IMR-90 (cell line): ENCODE measurements around the gene MAGEB6B. TPM values are rescaled to one million over a fixed set of nuclear protein-coding genes. Genes with fewer than 3 reads are reported as not detected.

ENCODE experiments used
- ATAC-seq: fragments of 200-7000 bp; cut with Tn5 transposase; 2 replicates; pipeline ENCODE4 v1.9.1; 2020; ENCODE audit warnings: low read depth, mild to moderate bottlenecking, moderate library complexity
- BruUV-seq: library from RNA; stranded (reverse); fragments of 400-500 nt; replicated peaks from 2 replicates; lab custom pipeline; 2021; lab: Mats Ljungman, UMichigan
- CTCF ChIA-PET: fragments of 300-600 bp; formaldehyde crosslinking; extraction: SDS; loops from one replicate; lab custom pipeline; 2021; ENCODE audit warnings: antibody characterized with exemption; lab: Yijun Ruan, JAX
- POLR2A ChIA-PET: fragments of 300-600 bp; sonication (Branson Sonifier 250); formaldehyde crosslinking; loops from one replicate; lab custom pipeline; 2022; ENCODE audit warnings: antibody characterized with exemption; ENCODE audit not compliant: unreplicated experiment; lab: Charles Lee
- DNase-seq: peaks from one replicate; pipeline ENCODE4 v3.0.0; 2013
- H2AFZ ChIP-seq: replicated peaks from 2 replicates; pipeline ENCODE3; 2013; ENCODE audit warnings: low read length, mild to moderate bottlenecking; ENCODE audit not compliant: poor library complexity
- H2AK5ac ChIP-seq: 2 replicates; pipeline ENCODE4 v1.6.1; 2013; ENCODE audit warnings: low read depth, low read length, inconsistent platforms
- H2AK9ac ChIP-seq: replicated peaks from 2 replicates; pipeline ENCODE3; 2013; ENCODE audit warnings: mild to moderate bottlenecking, low read depth, low read length, moderate library complexity; ENCODE audit not compliant: poor library complexity
- H2BK120ac ChIP-seq: 2 replicates; pipeline ENCODE4 v1.6.1; 2013; ENCODE audit warnings: low read depth, low read length, inconsistent platforms
- H2BK15ac ChIP-seq: 3 replicates; pipeline ENCODE4 v1.6.1; 2013; ENCODE audit warnings: low read depth, low read length, inconsistent platforms
- H2BK20ac ChIP-seq: 2 replicates; pipeline ENCODE4 v1.6.1; 2013; ENCODE audit warnings: low read depth, mild to moderate bottlenecking, inconsistent platforms, low read length, moderate library complexity
- H2BK5ac ChIP-seq: 2 replicates; pipeline ENCODE4 v1.6.1; 2013; ENCODE audit warnings: mild to moderate bottlenecking, low read depth, low read length, inconsistent platforms; ENCODE audit not compliant: poor library complexity, severe bottlenecking
- H3K14ac ChIP-seq: replicated peaks from 2 replicates; pipeline ENCODE4 v1.6.1; 2013; ENCODE audit warnings: low read depth, low read length, inconsistent platforms
- H3K18ac ChIP-seq: 2 replicates; pipeline ENCODE4 v1.6.1; 2013; ENCODE audit warnings: low read depth, low read length, control low read depth
- H3K23ac ChIP-seq: 2 replicates; pipeline ENCODE4 v1.6.1; 2013; ENCODE audit warnings: low read depth, low read length, inconsistent platforms
- H3K27ac ChIP-seq: 2 replicates; pipeline ENCODE4 v1.5.1; 2013; ENCODE audit warnings: mild to moderate bottlenecking, control low read depth, low read length; ENCODE audit not compliant: insufficient read depth
- H3K27me3 ChIP-seq: 2 replicates; pipeline ENCODE4 v1.6.1; 2013; ENCODE audit warnings: low read length; ENCODE audit not compliant: control insufficient read depth, insufficient read depth
- H3K36me3 ChIP-seq: 2 replicates; pipeline ENCODE4 v1.6.1; 2013; ENCODE audit warnings: low read length, mixed read lengths; ENCODE audit not compliant: control insufficient read depth, insufficient read depth
- H3K4ac ChIP-seq: 2 replicates; pipeline ENCODE4 v1.6.1; 2013; ENCODE audit warnings: low read depth, low read length, inconsistent platforms
- H3K4me1 ChIP-seq: 2 replicates; pipeline ENCODE4 v1.6.1; 2013; ENCODE audit warnings: low read length, mixed read lengths; ENCODE audit not compliant: control insufficient read depth, insufficient read depth
- H3K4me2 ChIP-seq: 2 replicates; pipeline ENCODE4 v1.6.1; 2013; ENCODE audit warnings: low read depth, mild to moderate bottlenecking, control low read depth, low read length, moderate library complexity
- H3K4me3 ChIP-seq: 2 replicates; pipeline ENCODE4 v1.5.1; 2013; ENCODE audit warnings: low read depth, mild to moderate bottlenecking, control low read depth, low read length, moderate library complexity; ENCODE audit not compliant: insufficient read depth
- H3K56ac ChIP-seq: 2 replicates; pipeline ENCODE4 v1.6.1; 2013; ENCODE audit warnings: low read length, inconsistent platforms; ENCODE audit not compliant: insufficient read depth; ENCODE audit errors: extremely low read depth
- H3K79me1 ChIP-seq, 2 experiments: 2 replicates each; pipeline ENCODE4 v1.6.1; 2013; ENCODE audit warnings: low read length in 2 of 2, inconsistent platforms in 1 of 2, low read depth in 1 of 2
- H3K9ac ChIP-seq: 2 replicates; pipeline ENCODE4 v1.6.1; 2013; ENCODE audit warnings: low read depth, low read length, control low read depth
- H3K9me1 ChIP-seq: 2 replicates; pipeline ENCODE4 v1.6.1; 2013; ENCODE audit warnings: low read length, inconsistent platforms; ENCODE audit not compliant: insufficient read depth
- H3K9me3 ChIP-seq: 2 replicates; pipeline ENCODE4 v1.6.1; 2013; ENCODE audit warnings: low read length; ENCODE audit not compliant: control insufficient read depth, insufficient read depth
- H4K20me1 ChIP-seq: 2 replicates; pipeline ENCODE4 v1.6.1; 2013; ENCODE audit warnings: low read length, inconsistent platforms; ENCODE audit not compliant: insufficient read depth
- H4K5ac ChIP-seq: 2 replicates; pipeline ENCODE4 v1.6.1; 2013; ENCODE audit warnings: mild to moderate bottlenecking, low read depth, low read length, control low read depth
- H4K8ac ChIP-seq, 2 experiments: 2 replicates each; pipeline ENCODE4 v1.6.1; 2013; ENCODE audit warnings: low read depth in 2 of 2, low read length in 2 of 2, control low read depth in 1 of 2, inconsistent platforms in 1 of 2
- H4K91ac ChIP-seq: 2 replicates; pipeline ENCODE4 v1.6.1; 2013; ENCODE audit warnings: low read depth, low read length, inconsistent platforms; ENCODE audit not compliant: insufficient read depth
- BHLHE40 ChIP-seq: fragments of 150-350 bp; IDR thresholded peaks from 2 replicates; pipeline ENCODE4 v1.6.1; 2016; ENCODE audit warnings: mild to moderate bottlenecking, low read depth, low read length
- CEBPB ChIP-seq: IDR thresholded peaks from 2 replicates; pipeline ENCODE4 v1.6.1; 2012; ENCODE audit warnings: low read depth, low read length, improper control_type of control experiment
- CHD1 ChIP-seq: IDR thresholded peaks from 2 replicates; pipeline ENCODE4 v1.6.1; 2012; ENCODE audit warnings: low read depth, low read length, improper control_type of control experiment
- CTCF ChIP-seq: conservative IDR thresholded peaks from 2 replicates; pipeline ENCODE4 v1.5.1; 2012; ENCODE audit warnings: mild to moderate bottlenecking, low read depth, low read length, improper control_type of control experiment
- ELK1 ChIP-seq: fragments of 150-350 bp; IDR thresholded peaks from 2 replicates; pipeline ENCODE4 v1.6.1; 2016; ENCODE audit warnings: low read depth, mild to moderate bottlenecking, low read length, moderate library complexity, borderline replicate concordance
- FOS ChIP-seq: fragments of 150-350 bp; IDR thresholded peaks from 2 replicates; pipeline ENCODE4 v1.6.1; 2016; ENCODE audit warnings: low read depth, low read length
- MAFK ChIP-seq: IDR thresholded peaks from 2 replicates; pipeline ENCODE4 v1.6.1; 2012; ENCODE audit warnings: low read depth, low read length, improper control_type of control experiment
- MAZ ChIP-seq: IDR thresholded peaks from 2 replicates; pipeline ENCODE4 v1.6.1; 2012; ENCODE audit warnings: low read depth, mild to moderate bottlenecking, low read length, improper control_type of control experiment, moderate library complexity, borderline replicate concordance
- MXI1 ChIP-seq: IDR thresholded peaks from 2 replicates; pipeline ENCODE4 v1.6.1; 2012; ENCODE audit warnings: low read depth, mild to moderate bottlenecking, low read length, moderate library complexity, borderline replicate concordance
- NFE2L2 ChIP-seq: fragments of 150-350 bp; IDR thresholded peaks from 2 replicates; pipeline ENCODE4 v1.6.1; 2016; ENCODE audit warnings: low read depth, mild to moderate bottlenecking, low read length
- POLR2A ChIP-seq: IDR thresholded peaks from 2 replicates; pipeline ENCODE4 v1.6.1; 2012; ENCODE audit warnings: mild to moderate bottlenecking, low read depth, low read length
- RAD21 ChIP-seq: IDR thresholded peaks from 2 replicates; pipeline ENCODE4 v1.6.1; 2012; ENCODE audit warnings: low read length, improper control_type of control experiment
- RCOR1 ChIP-seq: IDR thresholded peaks from 2 replicates; pipeline ENCODE4 v1.6.1; 2012; ENCODE audit warnings: mild to moderate bottlenecking, low read length, improper control_type of control experiment; ENCODE audit not compliant: insufficient replicate concordance
- RFX5 ChIP-seq: IDR thresholded peaks from 2 replicates; pipeline ENCODE4 v1.8.0; 2012; ENCODE audit warnings: low read depth, mild to moderate bottlenecking, low read length, moderate library complexity
- SMC3 ChIP-seq: fragments of 150-350 bp; IDR thresholded peaks from 2 replicates; pipeline ENCODE4 v1.6.1; 2016; ENCODE audit warnings: low read depth, mild to moderate bottlenecking, antibody characterized with exemption, low read length, moderate library complexity
- USF2 ChIP-seq: fragments of 150-350 bp; IDR thresholded peaks from 2 replicates; pipeline ENCODE4 v1.6.1; 2017; ENCODE audit warnings: mild to moderate bottlenecking, antibody characterized with exemption, low read length, low read depth
- WGBS, 2 experiments: methylation state at CpG; one replicate each; pipeline versions ENCODE4 v1.1.5 to v1.1.7; 2013; ENCODE audit warnings: missing lambda C conversion rate in 2 of 2; ENCODE audit not compliant: insufficient read length in 1 of 2; ENCODE audit errors: extremely low coverage in 2 of 2; 5-methylcytosine and 5-hydroxymethylcytosine counted together
- dilution Hi-C: fragments of 300-500 bp; cut with HindIII; formaldehyde crosslinking; loops from one replicate; pipeline ENCODE4 v1.14.3; 2018; ENCODE audit warnings: low sequenced_read_pairs; ENCODE audit not compliant: unreplicated experiment
- in situ Hi-C: fragments of 300-500 bp; cut with MboI; formaldehyde crosslinking; loops from 3 replicates; pipeline ENCODE4 v1.14.3; 2019; ENCODE audit warnings: low sequenced_read_pairs, inconsistent platforms, mixed read lengths
- intact Hi-C: fragments of 100-400 bp; cut with micrococcal nuclease; formaldehyde crosslinking; loops from 2 replicates; pipeline ENCODE4 v1.10.0; 2022
- polyA plus RNA-seq, 3 experiments: library from polyadenylated mRNA; depleted of rRNA; stranded (reverse); fragments of >200 nt; gene quantifications; 2 replicates each; pipeline ENCODE4 v1.2.3, GENCODE V29; 2012; ENCODE audit warnings: low replicate concordance in 1 of 3
- total RNA-seq: library from RNA; depleted of rRNA; stranded (reverse); fragments of >200 nt; gene quantifications from 2 replicates; pipeline ENCODE4 v1.2.3, GENCODE V29; 2012

The MAGEB6B gene
- total and polyA plus RNA-seq, 2 of the 4 experiments (the other 2 are of a cell fraction) = not detected

GRCh38 chrX:26138274-26138673 is 22.1 kb upstream of the MAGEB6B start, which contains the start of gene MAGEB18:
Gene MAGEB18, plus strand, starts transcription at chrX:26138343. Its CDS starts 643 bp downstream, at chrX:26138986.
- dilution Hi-C loops (no loop called here), in situ Hi-C loops (no loop called here), intact Hi-C loops (no loop called here)
- Histone ChIP-seq H2AK9ac (no peak within 1 kb of the TSS), H4K91ac (no peak within 1 kb of the TSS), H3K9me3 (peaks cover 2% of the 10 kb centered on the region; the same call in 1 of the 2 replicates), H2BK5ac (no peak within 1 kb of the TSS), H2AK5ac (no peak within 1 kb of the TSS), H3K79me1 (no peaks in the 10 kb centered on the region), H3K27me3 (no peaks in the 10 kb centered on the region), H3K14ac (no peak within 1 kb of the TSS), H3K4me3 (no peak within 1 kb of the TSS), H3K9me1 (no peaks in the 10 kb centered on the region), H4K20me1 (no peaks in the 10 kb centered on the region), H4K5ac (no peak within 1 kb of the TSS), H3K56ac (no peak within 1 kb of the TSS), H2BK20ac (no peak within 1 kb of the TSS), H3K9ac (no peak within 1 kb of the TSS), H2BK120ac (no peak within 1 kb of the TSS), H3K36me3 (no peaks in the 10 kb centered on the region), H2BK15ac (no peak within 1 kb of the TSS), H3K4ac (no peak within 1 kb of the TSS), H2AFZ (no peak within 1 kb of the TSS), H3K4me1 (no peaks in the 10 kb centered on the region), H3K4me2 (no peak within 1 kb of the TSS), H3K23ac (no peak within 1 kb of the TSS), H3K18ac (no peak within 1 kb of the TSS), H4K8ac (no peak within 1 kb of the TSS), H3K27ac (no peak within 1 kb of the TSS)
- BruUV-seq = no TSS peak
- TF ChIP-seq USF2 (no peak), MXI1 (no peak), MAZ (no peak), SMC3 (no peak), CTCF (no peak), POLR2A (no peak), CHD1 (no peak), ELK1 (no peak), FOS (no peak), RFX5 (no peak), BHLHE40 (no peak), RAD21 (no peak), CEBPB (no peak), MAFK (no peak), NFE2L2 (no peak), RCOR1 (no peak)
- 30% methylated on average over 2 of the region's 11 CpGs; no CpG with 5 or more reads in 1 of the 2 experiments for WGBS, 2 experiments
- ChIA-PET CTCF (no interaction called here), POLR2A (no interaction called here)
- DNase-seq = no peak
- no peak for ATAC-seq
